Measurements from ENCODE around the gene PI4KB. TPM values are rescaled to one million over a fixed set of nuclear protein-coding genes. Genes with fewer than 3 reads are reported as not detected.

PI4KB gene
- total RNA-seq, 4 donors from 2014 or later: 65.5 to 98.1 (median 77.3) TPM

GRCh38 chr1:151370211-151370911, 43.1 kb upstream of the PI4KB start:
- H3K27me3 ChIP-seq: no peaks in the 10 kb centered on the region
- intact Hi-C loops (cut with DNase I; ENCODE audit: low total_unique reads): loop anchor here (2.0 kb wide), 1 partner anchor 28 kb away; the partner anchor contains the start of gene PSMB4
- H3K4me1 ChIP-seq: peaks cover 40 to 54% of the 10 kb centered on the region in 2 donors
- peak overlapping the region; percentile 79 to 85 (median 84) for H3K27ac ChIP-seq
- ATAC-seq (no peak), DNase-seq (peak in 1 of 2 donors; percentile 33)
- peaks cover 0 to 19% of the 10 kb centered on the region in 2 donors for H3K36me3 ChIP-seq
- TF ChIP-seq CTCF (IDR thresholded peaks at IDR 0.05 in 4 of 5, conservative IDR thresholded peaks at IDR 0.05 in 1 of 5): no peak
- no peak for TF ChIP-seq POLR2A (IDR thresholded peaks at IDR 0.05)
- in situ Hi-C loops (cut with MboI; ENCODE audit: low sequenced_read_pairs in 4 of 4): no loop called here
- H3K9me3 ChIP-seq: no peaks in the 10 kb centered on the region
- H3K4me3 ChIP-seq: no peak overlapping the region

DNA sequence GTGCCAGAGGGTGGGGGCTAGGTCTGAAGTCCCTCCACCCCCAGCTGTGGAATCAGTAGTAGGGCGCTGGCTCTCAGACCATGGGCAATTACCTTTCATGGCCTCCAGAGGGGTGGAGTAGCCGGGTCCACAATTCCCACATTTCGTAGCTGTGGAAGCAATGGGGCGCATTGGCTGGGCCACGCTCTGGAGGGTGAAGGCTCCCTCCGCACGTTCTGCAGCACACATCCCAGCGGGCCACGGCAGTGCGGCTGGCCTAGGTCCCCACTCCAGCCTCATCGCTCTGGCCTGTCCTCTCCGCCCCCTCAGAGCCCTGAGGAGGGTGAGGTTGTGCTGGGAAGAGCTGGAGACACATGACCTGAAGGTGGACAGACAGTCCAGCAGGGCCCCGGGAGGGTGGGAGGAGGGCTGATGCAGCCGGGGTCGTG, 42.4 kb upstream of the PI4KB start:
- Histone ChIP-seq H3K27ac (peak overlapping the region; percentile 79 to 85 (median 84)), H3K9me3 (no peaks in the 10 kb centered on the region), H3K4me3 (no peak overlapping the region), H3K4me1 (peaks cover 40 to 54% of the 10 kb centered on the region in 2 donors), H3K27me3 (no peaks in the 10 kb centered on the region), H3K36me3 (peaks cover 0 to 26% of the 10 kb centered on the region in 2 donors)
- in situ Hi-C loops (cut with MboI; ENCODE audit: low sequenced_read_pairs in 4 of 4): no loop called here
- no peak for ATAC-seq
- no peak for TF ChIP-seq CTCF (IDR thresholded peaks at IDR 0.05 in 4 of 5, conservative IDR thresholded peaks at IDR 0.05 in 1 of 5)
- TF ChIP-seq POLR2A (IDR thresholded peaks at IDR 0.05): no peak
- no peak for DNase-seq
- intact Hi-C loops (cut with DNase I; ENCODE audit: low total_unique reads): loop anchor here (2.0 kb wide), 1 partner anchor 29 kb away; the partner anchor contains the start of gene PSMB4

GRCh38 chr1:151369302-151369610, 42.0 kb upstream of the PI4KB start:
- Histone ChIP-seq H3K4me1 (peaks cover 40 to 54% of the 10 kb centered on the region in 2 donors), H3K36me3 (peaks cover 0 to 30% of the 10 kb centered on the region in 2 donors)
- no peak for ATAC-seq

GRCh38 chr1:151368393-151369301, 41.4 kb upstream of the PI4KB start:
- no peak for TF ChIP-seq CTCF (IDR thresholded peaks at IDR 0.05 in 4 of 5, conservative IDR thresholded peaks at IDR 0.05 in 1 of 5)
- TF ChIP-seq POLR2A (IDR thresholded peaks at IDR 0.05): no peak
- in situ Hi-C loops (cut with MboI; ENCODE audit: low sequenced_read_pairs in 4 of 4): no loop called here
- intact Hi-C loops (cut with DNase I; ENCODE audit: low total_unique reads): no loop called here
- Histone ChIP-seq H3K4me1 (peaks cover 40 to 54% of the 10 kb centered on the region in 2 donors), H3K27ac (peak overlapping the region; percentile 40 to 85 (median 67)), H3K9me3 (no peaks in the 10 kb centered on the region), H3K27me3 (no peaks in the 10 kb centered on the region), H3K36me3 (peaks cover 0 to 36% of the 10 kb centered on the region in 2 donors), H3K4me3 (no peak overlapping the region)
- ATAC-seq (no peak), DNase-seq (no peak)

More at GRCh38 chr1:151369302-151369610, 42.0 kb upstream of the PI4KB start:
- Histone ChIP-seq H3K4me3 (no peak overlapping the region), H3K9me3 (no peaks in the 10 kb centered on the region), H3K27ac (peak overlapping the region in 3 of 4 donors; percentile 79 to 85 (median 82)), H3K27me3 (no peaks in the 10 kb centered on the region)
- no peak for DNase-seq
- intact Hi-C loops (cut with DNase I; ENCODE audit: low total_unique reads) (no loop called here), in situ Hi-C loops (cut with MboI; ENCODE audit: low sequenced_read_pairs in 4 of 4) (no loop called here)
- TF ChIP-seq CTCF (IDR thresholded peaks at IDR 0.05 in 4 of 5, conservative IDR thresholded peaks at IDR 0.05 in 1 of 5): no peak
- no peak for TF ChIP-seq POLR2A (IDR thresholded peaks at IDR 0.05)
